Measurements from ENCODE around the gene ST6GALNAC4.
A peak's percentile ranks its signal among the peaks of the same experiment; 100 is the strongest.

The ST6GALNAC4 gene

GRCh38 chr9:127916720-127917581, at the start of gene ST6GALNAC4:
Gene ST6GALNAC4 (minus strand): TSS chr9:127917041. CDS start chr9:127916419, 622 bp downstream.
- DNase-seq, result peak; percentile 76

DNA sequence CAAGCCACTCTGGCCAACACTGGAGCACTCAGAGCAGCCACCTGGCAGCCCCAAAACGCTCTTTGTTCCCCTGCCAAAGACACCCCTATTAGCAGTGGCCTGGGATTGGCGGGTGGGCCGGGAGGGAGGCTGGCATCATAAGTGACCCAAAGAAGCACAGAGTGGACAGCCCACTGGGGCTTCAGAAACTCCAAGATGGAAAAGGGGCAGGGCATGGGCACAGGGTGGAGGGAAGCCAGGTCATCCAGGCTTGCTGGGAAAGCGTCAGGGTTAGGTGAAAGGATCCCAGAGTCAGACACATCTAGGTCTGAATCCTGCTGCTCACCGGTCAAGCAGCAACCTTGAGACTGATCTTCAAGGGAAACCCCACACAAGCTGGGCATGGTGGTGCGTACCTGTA, 49.1 kb upstream of the ST6GALNAC4 start:
- no peak for DNase-seq

GRCh38 chr9:127963359-127964064, 46.7 kb upstream of the ST6GALNAC4 start:
- DNase-seq, result no peak

DNA sequence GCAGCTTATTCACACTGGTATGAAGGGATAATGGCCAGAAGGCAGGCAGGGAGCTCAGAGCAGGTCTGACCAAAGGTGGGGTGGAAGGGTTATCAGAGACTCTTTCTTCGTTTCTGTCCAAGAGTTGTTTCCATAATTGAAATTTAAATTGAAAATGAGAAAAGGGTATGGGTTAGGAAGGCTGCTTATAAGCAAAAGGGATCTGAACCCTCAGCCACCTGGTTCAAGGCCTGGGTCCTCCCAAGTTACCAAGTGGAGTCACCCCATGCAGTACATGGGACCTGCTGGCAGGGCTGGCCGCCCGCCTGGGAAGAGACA, 46.2 kb upstream of the ST6GALNAC4 start:
- no peak for DNase-seq

GRCh38 chr9:127962278-127962677, 45.4 kb upstream of the ST6GALNAC4 start:
- no peak for DNase-seq

DNA sequence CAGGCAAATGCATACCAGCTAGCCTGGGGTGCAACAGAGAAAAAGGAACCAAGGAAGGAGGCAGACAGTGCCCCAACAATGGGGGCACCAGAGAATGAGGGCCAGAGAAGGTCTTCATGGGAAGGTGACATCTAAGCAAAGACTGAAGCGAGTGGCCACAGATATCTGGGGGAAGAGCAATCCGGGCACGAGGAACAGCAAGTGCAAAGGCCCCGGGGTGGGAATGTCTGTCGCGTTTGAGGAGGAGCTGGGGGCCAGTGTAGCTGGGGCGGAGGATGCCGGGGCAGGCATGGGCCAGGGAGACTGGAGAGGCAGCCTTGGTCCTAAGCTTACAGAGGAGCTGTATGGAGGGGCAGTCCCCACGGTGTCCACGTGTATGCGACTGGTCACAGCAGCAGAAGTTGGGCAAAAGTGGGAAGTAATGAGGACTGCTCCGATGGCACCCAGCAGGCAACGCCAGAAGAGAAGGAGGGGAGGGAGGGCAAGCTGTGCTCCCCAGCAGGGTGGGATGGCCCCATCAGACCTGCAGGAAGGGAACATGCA, 44.8 kb upstream of the ST6GALNAC4 start:
- no peak for DNase-seq

DNA sequence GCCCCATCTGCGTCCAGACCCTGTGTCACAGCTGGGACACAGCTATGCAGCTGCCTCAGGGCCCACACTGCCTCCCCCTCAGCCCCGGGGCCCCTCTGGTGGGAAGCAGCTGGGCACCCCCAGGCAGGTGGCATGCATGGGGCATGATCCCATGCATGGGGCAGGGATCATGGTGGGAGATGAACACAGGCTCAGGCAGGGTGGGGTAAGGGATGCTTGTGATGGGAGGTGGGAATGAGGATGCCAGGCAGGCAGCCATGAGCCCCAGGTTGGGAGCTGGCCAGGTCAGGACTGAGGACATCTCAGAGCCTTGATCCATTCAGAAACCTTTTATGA, 44.3 kb upstream of the ST6GALNAC4 start:
- no peak for DNase-seq

DNA sequence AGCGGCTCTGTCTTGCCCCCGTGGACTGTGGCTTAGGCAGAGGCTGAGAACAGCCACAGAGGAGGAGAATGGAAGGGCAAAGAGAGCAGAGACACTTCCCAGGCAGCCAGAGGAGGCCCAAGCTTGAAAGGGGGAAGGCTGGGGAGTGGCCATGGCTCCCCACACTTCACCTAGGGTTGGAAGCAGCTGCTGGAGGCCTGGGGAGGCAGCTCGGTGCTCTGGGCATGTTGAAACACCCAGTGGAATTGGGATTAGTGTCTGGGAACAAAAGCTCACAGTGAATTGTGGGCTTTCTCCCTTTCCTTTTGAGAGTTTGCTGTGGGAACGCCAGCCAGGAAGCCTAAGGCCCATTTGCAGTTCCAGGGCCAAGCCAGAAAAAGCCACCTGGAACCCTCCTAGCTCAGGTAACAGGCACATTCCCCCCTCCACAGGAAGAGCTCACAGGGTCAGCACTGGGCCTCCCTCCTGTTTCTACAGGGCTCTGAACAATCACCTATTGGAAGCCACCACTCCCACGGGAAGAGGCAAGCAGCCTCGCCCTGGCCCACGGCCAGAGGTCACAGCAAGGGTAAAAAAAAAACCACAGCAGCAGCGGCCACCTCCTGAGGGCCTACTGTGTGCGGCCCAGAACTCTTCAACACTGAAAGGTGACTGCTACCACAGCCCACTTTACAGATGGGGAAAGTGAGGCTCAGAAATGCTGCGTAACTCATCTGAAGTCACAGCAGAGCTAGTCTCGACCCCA, 43.7 kb upstream of the ST6GALNAC4 start:
- DNase-seq, result no peak

GRCh38 chr9:127959841-127960409, 43.1 kb upstream of the ST6GALNAC4 start:
- DNase-seq, result no peak

DNA sequence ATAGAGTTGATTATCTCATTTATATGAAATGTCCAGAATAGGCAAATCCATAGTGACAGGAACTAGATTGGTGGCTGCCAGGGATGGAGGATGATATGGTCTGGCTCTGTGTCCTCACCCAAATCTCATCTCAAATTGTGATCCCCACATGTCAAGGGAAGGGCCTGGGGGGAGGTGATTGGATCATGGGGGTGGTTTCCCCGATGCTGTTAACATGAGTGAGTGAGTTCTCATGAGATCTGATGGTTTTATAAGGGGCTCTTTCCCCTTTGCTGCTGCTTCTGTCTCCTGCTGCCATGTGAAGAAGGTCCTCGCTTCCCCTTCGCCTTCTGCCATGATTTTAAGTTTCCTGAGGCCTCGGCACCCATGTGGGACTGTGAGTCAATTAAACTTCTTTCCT, 42.6 kb upstream of the ST6GALNAC4 start:
- no peak for DNase-seq

DNA sequence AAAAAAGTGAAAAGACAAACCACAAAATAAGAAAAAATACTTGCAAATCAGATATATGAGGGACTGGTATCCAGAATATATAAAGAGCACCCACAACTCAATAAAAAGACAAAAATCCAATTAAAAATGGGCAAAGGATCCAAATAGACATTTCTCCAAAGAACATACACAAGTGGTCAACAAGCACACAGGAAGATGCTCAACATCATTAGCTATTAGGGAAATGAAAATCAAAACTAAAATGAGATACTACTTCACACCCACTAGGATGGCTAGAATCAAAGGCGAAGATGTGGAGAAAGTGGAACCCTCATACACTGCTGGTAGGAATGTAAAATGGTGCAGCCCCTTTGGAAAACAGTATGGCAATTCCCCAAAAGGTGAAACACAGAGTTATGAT, 41.9 kb upstream of the ST6GALNAC4 start:
- no peak for DNase-seq

- DNase-seq, result peak; percentile 92
These were observed 38.6 kb upstream of the ST6GALNAC4 start for GRCh38 chr9:127955294-127956015.

DNA sequence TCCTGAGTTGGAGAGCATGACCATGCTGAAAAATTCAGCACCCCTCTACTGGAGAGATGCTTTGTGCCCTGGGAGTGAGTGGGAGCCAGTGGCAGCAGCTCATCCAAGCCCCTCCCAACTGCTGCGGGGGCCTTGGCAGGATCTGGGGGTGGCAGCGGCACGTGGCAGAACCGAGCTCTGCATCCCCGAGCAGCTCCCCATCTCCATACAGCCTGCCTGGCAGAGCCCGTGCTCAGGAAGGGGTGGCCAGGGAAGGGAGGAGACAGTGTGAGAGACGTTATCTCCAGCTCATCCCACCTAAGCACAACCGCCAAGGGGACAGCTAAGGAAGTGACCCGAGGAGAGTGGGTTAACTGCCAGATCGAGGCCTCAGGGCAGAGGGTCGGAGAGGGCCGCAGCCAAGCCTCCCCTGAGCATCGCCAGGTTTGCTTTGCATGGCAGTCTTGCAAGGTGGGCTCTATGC, 38.0 kb upstream of the ST6GALNAC4 start:
- no peak for DNase-seq

DNA sequence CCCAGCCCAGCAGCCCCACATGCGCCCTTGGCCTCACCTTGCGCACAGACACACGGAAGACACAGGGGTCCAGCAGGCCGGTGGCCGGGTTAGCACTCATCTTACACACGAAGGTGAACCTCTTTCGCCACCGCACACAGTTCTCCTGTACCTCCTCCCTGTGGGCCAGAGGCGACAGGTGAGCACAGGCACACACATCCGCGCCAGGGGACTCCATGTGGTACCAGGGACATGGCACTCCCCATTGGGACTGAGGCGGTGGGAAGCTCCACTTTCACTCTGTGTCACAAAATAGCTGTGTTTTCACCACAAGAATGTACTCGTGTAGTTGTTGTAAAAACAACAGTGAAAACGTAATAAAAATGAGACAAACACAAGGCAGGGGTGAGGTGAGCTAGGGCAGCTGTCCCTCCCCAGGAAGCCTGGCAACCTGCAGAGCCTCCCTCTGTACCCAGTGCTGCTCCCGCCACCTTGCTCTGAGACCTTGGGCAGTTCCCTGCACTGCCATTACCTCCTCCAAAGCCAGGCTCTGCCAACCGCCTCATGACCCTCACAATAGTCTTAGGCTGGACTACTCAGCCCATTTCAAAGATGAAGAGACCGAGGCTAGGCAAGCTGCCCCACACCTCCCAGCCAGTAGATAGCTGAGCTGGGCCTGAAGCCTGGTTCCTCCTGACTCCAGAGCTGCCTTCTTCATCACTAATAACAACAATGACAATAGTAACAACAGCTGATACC, 37.1 kb upstream of the ST6GALNAC4 start:
- DNase-seq, result peak; percentile 39

DNA sequence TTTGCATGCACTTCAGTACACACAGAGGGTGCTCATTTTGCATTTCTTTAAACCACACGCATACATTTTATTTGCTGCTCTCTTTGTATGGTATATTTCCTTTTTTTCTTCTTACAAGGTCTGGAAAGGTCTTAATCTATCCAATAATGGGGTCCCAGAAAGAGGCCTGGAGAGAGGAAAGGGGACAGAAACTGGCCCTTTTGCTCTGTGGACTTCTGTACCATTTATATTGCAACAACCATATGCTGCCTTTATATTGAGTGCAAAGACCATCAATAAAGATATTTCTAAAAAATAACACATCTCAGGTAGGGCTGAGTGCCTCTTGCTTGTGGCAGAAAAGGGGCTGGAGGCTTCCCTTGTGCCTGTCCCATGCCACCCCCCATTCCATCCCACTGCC, 36.3 kb upstream of the ST6GALNAC4 start:
- no peak for DNase-seq

DNA sequence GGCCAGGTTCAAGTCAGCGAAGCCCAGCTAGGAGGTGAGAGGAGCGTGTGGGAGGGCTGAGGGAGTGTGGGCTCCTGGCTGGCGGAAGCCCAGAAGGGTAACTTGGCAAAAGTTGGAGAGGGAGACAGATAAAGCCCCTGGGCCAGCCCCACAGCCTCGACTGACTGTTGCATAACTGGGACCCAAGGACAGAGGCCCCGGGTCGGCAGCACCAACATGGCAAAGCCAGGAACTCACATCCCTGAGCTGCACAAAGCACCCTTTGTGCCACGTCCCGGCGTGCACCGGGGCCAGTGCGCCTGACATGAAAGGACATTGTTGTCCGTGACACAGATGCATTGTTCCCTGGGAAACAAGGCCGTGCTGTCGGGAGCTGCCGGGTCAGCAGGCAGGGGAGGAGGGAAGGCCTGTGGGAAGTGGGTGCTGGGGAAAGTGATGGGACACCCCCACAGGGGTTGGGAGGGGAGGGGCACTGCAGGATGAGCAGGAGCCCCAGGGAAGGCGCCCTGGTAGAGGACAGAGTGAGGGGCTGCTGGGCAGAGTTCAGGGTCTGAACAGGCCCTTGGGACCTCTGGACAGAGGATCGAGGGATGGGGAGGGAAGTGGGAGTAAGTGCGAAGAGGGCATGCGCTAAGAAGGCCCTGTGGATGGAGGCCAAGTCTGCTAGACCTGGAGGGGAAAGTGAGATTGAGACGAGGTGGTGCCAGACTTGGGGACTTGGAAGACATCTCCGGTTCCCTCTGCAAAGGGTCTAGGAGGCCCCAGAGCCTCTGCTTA, 33.9 kb upstream of the ST6GALNAC4 start:
- no peak for DNase-seq

DNA sequence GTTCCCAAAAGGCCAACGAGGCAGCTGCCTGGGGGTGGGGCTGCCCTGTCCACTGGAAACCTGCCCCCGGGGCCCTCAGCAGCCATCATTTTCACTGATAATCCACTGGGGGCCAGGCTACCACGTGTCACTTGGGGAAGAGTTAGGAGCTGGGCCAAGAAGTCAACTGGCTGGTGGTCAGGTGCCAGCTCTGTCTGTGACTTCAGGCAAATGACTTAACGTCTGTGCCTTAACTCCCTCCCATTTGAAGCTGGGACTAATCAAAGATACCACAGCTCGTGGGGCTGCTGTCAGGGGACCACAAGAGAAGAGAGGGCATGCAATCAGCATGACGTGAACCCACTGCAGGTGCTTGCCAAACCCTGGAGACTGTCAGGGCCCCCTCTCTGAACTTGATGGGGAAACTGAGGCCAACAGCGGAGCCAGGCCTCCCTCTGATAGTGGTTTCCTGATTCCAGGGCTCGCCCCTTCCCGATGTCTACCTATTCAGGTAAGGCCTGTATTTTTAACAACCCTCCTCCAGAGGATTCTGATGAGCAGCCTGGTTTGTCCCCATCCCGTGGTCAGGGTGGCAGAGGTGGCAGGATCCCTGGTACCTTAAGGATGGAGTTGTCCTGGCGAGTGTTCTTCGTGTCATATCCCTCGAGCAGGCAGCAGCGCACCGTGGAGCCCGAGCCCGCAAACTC, 33.1 kb upstream of the ST6GALNAC4 start:
- no peak for DNase-seq

DNA sequence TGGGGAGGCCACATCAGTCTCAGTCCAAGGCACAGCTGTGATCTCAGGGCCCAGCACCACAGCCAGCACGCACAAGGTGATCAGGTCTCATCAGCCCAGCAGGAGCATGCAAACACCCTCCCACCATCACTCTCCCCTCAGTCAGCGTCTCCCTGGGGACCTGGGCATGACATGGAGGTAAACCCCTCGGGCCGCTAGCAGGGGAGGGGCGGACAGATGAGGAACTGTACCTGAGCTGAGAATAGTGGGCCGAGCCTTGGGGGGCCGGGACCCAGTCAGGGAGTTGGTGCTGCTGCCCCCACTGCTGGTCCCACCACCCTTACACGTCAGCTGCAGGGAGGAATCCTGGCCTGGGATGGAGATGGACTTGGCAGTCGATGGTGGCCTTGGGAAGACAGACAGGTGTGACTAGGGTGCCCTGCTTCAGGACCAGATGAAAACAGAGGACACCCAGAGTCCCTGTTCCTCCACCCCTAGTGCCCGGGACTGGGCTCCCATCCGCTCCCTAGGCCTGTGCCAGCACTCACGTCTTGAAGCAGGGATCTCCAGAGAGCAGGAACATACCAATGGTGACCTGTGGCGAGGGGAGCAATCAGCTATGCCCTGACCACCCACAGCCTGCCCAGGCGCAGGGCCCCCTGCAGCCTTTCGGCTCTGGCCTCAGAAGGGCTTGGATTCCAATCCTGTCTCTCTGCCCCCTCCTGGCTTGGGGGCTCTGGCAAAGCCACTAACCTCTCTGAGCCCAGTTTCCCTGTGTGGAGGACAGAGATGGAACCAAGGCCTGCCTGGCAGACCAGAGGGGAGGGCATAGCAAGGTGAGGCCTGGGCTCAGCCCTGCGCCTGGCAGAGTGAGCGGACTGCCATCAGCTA, 31.2 kb upstream of the ST6GALNAC4 start:
- DNase-seq, result no peak

GRCh38 chr9:127946728-127947127, 29.9 kb upstream of the ST6GALNAC4 start:
- DNase-seq, result no peak
